ENCODE results near the gene GFPT2.

- TF ChIP-seq CTCF (IDR thresholded peaks at IDR 0.05) (no peak), POLR2AphosphoS5 (IDR thresholded peaks at IDR 0.05; ENCODE audit: insufficient read depth in 1 of 2, low read depth in 1 of 2) (no peak), POLR2A (IDR thresholded peaks at IDR 0.05) (no peak)
These were observed 2.8 kb downstream of the GFPT2 start for GRCh38 chr5:180350296-180350695.
